H1 (cell line): ENCODE data around the gene APOM. TPM values are rescaled to one million over a fixed set of nuclear protein-coding genes. Genes with fewer than 3 reads are reported as not detected.

Experiments used
- BACH1 ChIP-seq: IDR thresholded peaks from 2 replicates; pipeline ENCODE4 v1.6.1; 2012; ENCODE audit warnings: low read length, improper control_type of control experiment
- CHD7 ChIP-seq: fragments of 300-600 bp; sonication (generic); IDR thresholded peaks from 2 replicates; pipeline ENCODE4 v1.7.1; 2012; ENCODE audit warnings: low read length, moderate library complexity, mild to moderate bottlenecking, inconsistent platforms; ENCODE audit not compliant: insufficient replicate concordance
- HDAC6 ChIP-seq: IDR thresholded peaks from one replicate; pipeline ENCODE4 v1.7.1; 2012; ENCODE audit warnings: low read depth, mild to moderate bottlenecking, inconsistent platforms, low read length, moderate library complexity
- KDM1A ChIP-seq: fragments of 200-600, 300-600 bp; sonication (generic); IDR thresholded peaks from 2 replicates; pipeline ENCODE4 v1.7.1; 2016; ENCODE audit warnings: mild to moderate bottlenecking, low read length, borderline replicate concordance
- MAFK ChIP-seq: IDR thresholded peaks from 2 replicates; pipeline ENCODE4 v1.6.1; 2012; ENCODE audit warnings: low read depth, mild to moderate bottlenecking, improper control_type of control experiment, low read length
- NANOG ChIP-seq: IDR thresholded peaks from 2 replicates; pipeline ENCODE4 v1.6.1; 2011; ENCODE audit warnings: low read length, low read depth, mild to moderate bottlenecking, inconsistent platforms; ENCODE audit not compliant: insufficient read depth, poor library complexity, severe bottlenecking
- SRF ChIP-seq: IDR thresholded peaks from 2 replicates; pipeline ENCODE4 v1.6.1; 2011; ENCODE audit warnings: mild to moderate bottlenecking, low read depth, low read length, moderate library complexity
- ZNF274 ChIP-seq: IDR thresholded peaks from 2 replicates; pipeline ENCODE4 v1.7.0; 2012; ENCODE audit warnings: low read length, borderline replicate concordance; ENCODE audit errors: extremely low read depth
- polyA plus RNA-seq, 7 experiments: library from polyadenylated mRNA; depleted of rRNA in 3 of 7; stranded (reverse) in 5 of 7; unstranded in 2 of 7; fragments of >200 nt in 5 of 7; fragments of 200-250 nt in 2 of 7; gene quantifications; 1 replicate in 5 of 7; 2 replicates in 1 of 7; 4 replicates in 1 of 7; pipeline versions ENCODE4 v1.2.1 to v1.2.3, GENCODE V29; 2011 to 2013; ENCODE audit warnings: missing spikeins in 2 of 7, mixed read lengths in 2 of 7
- total RNA-seq: library from RNA; stranded (reverse); fragmentation: NEBNext Ultra II Directional; extraction: Animal tissue kit (Norgen Biotek cat#: 25700); gene quantifications from 2 replicates; pipeline ENCODE4 v1.2.1, GENCODE V29; 2021

The APOM gene
- total and polyA plus RNA-seq, 2 of the 8 experiments (the other 6 are each of a cell fraction or from before 2014, with no cell fraction given) = 3.4 to 12.0 TPM

- TF ChIP-seq CHD7 (no peak), NANOG (no peak), ZNF274 (no peak), MAFK (no peak), SRF (no peak), KDM1A (no peak), HDAC6 (no peak), BACH1 (no peak)
- TF ChIP-seq, all 59 proteins: peak for 0
Observed at GRCh38 chr6:31705931-31706330, 50.2 kb downstream of the APOM start (continued).
